GM18508 (cell line): Measurements from ENCODE around the gene DYSF.

Source experiments
- ATAC-seq: cut with Tn5 transposase; IDR thresholded peaks from one replicate; pipeline ENCODE4 v1.9.1; 2021; ENCODE audit warnings: moderate number of reproducible peaks; ENCODE audit not compliant: insufficient read depth, unreplicated experiment

Gene DYSF

GRCh38 chr2:71496156-71496770 lies 42.9 kb downstream of the DYSF start:
- no peak for ATAC-seq

- ATAC-seq, result no peak
Observed at GRCh38 chr2:71498261-71498701, 44.9 kb downstream of the DYSF start.

GRCh38 chr2:71499691-71500090 lies 46.3 kb downstream of the DYSF start:
- ATAC-seq, result no peak

GRCh38 chr2:71500426-71501079 lies 47.2 kb downstream of the DYSF start:
- ATAC-seq, result no peak

GRCh38 chr2:71502941-71503738 lies 49.8 kb downstream of the DYSF start:
- ATAC-seq, result no peak

GRCh38 chr2:71503837-71504236 lies 50.5 kb downstream of the DYSF start:
- ATAC-seq, result no peak

GRCh38 chr2:71504611-71505010 lies 51.2 kb downstream of the DYSF start:
- no peak for ATAC-seq

GRCh38 chr2:71505086-71505769 lies 51.9 kb downstream of the DYSF start:
- no peak for ATAC-seq

- ATAC-seq, result no peak
Observed at GRCh38 chr2:71505770-71506140, 52.4 kb downstream of the DYSF start.

GRCh38 chr2:71506222-71507153 lies 53.1 kb downstream of the DYSF start:
- ATAC-seq, result no peak

- ATAC-seq, result no peak
Observed at GRCh38 chr2:71507476-71507875, 54.1 kb downstream of the DYSF start.

GRCh38 chr2:71510196-71510807 lies 56.9 kb downstream of the DYSF start:
- no peak for ATAC-seq

- no peak for ATAC-seq
Observed at GRCh38 chr2:71510938-71511337, 57.6 kb downstream of the DYSF start.

- no peak for ATAC-seq
Observed at GRCh38 chr2:71511776-71512175, 58.4 kb downstream of the DYSF start.

GRCh38 chr2:71512386-71512785 lies 59.0 kb downstream of the DYSF start:
- no peak for ATAC-seq

GRCh38 chr2:71513096-71513495 lies 59.7 kb downstream of the DYSF start:
- no peak for ATAC-seq

- ATAC-seq, result no peak
Observed at GRCh38 chr2:71513721-71514120, 60.4 kb downstream of the DYSF start.

- no peak for ATAC-seq
Observed at GRCh38 chr2:71516253-71516888, 63.0 kb downstream of the DYSF start.

GRCh38 chr2:71517851-71518250 lies 64.5 kb downstream of the DYSF start:
- no peak for ATAC-seq
